ENCODE results near the gene FRMD3.

The FRMD3 gene

GRCh38 chr9:83264315-83264714 is 273.9 kb downstream of the FRMD3 start:
- no peak for TF ChIP-seq CTCF (IDR thresholded peaks at IDR 0.05; ENCODE audit: low read depth, low read length, missing control alignments)
- no peak for DNase-seq (ENCODE audit: extremely low read depth, low read depth)

GRCh38 chr9:83259558-83259957 is 278.6 kb downstream of the FRMD3 start:
- H3K4me3 ChIP-seq (replicated peaks; ENCODE audit: low read depth, low read length) = no peak overlapping the region
- TF ChIP-seq CTCF (IDR thresholded peaks at IDR 0.05; ENCODE audit: low read depth, low read length, missing control alignments) = no peak
- DNase-seq (ENCODE audit: extremely low read depth, low read depth) = no peak

More at GRCh38 chr9:83264315-83264714, 273.9 kb downstream of the FRMD3 start:
- no peak overlapping the region for H3K4me3 ChIP-seq (replicated peaks; ENCODE audit: low read depth, low read length)

- no peak overlapping the region for H3K4me3 ChIP-seq (replicated peaks; ENCODE audit: low read depth, low read length)
- no peak for DNase-seq (ENCODE audit: extremely low read depth, low read depth)
- no peak for TF ChIP-seq CTCF (IDR thresholded peaks at IDR 0.05; ENCODE audit: low read depth, low read length, missing control alignments)
Observed at GRCh38 chr9:83257937-83258891, 280.0 kb downstream of the FRMD3 start.

- no peak for TF ChIP-seq CTCF (IDR thresholded peaks at IDR 0.05; ENCODE audit: low read depth, low read length, missing control alignments)
- DNase-seq (ENCODE audit: extremely low read depth, low read depth) = no peak
- no peak overlapping the region for H3K4me3 ChIP-seq (replicated peaks; ENCODE audit: low read depth, low read length)
Observed at GRCh38 chr9:83247732-83248131, 290.5 kb downstream of the FRMD3 start.

- TF ChIP-seq CTCF (IDR thresholded peaks at IDR 0.05; ENCODE audit: low read depth, low read length, missing control alignments) = no peak
- H3K4me3 ChIP-seq (replicated peaks; ENCODE audit: low read depth, low read length) = no peak overlapping the region
- DNase-seq (ENCODE audit: extremely low read depth, low read depth) = no peak
Observed at GRCh38 chr9:83245979-83246659, 292.1 kb downstream of the FRMD3 start.

GRCh38 chr9:83242066-83242465 is 296.1 kb downstream of the FRMD3 start:
- no peak for TF ChIP-seq CTCF (IDR thresholded peaks at IDR 0.05; ENCODE audit: low read depth, low read length, missing control alignments)
- DNase-seq (ENCODE audit: extremely low read depth, low read depth) = no peak
- no peak overlapping the region for H3K4me3 ChIP-seq (replicated peaks; ENCODE audit: low read depth, low read length)

Measured in HFF-Myc (cell line).